H1 (cell line): ENCODE results near the gene TFF2. TPM values are rescaled to one million over a fixed set of nuclear protein-coding genes. Genes with fewer than 3 reads are reported as not detected.

Experiments used
- CTCF ChIA-PET: fragments of 300-600 bp; sonication (Branson Sonifier 250); formaldehyde crosslinking; loops from one replicate; lab custom pipeline; 2021; ENCODE audit not compliant: partially characterized antibody; lab: Charles Lee
- POLR2A ChIA-PET: fragments of 300-600 bp; sonication (Branson Sonifier 250); formaldehyde crosslinking; loops from one replicate; lab custom pipeline; 2021; ENCODE audit warnings: inconsistent platforms; ENCODE audit not compliant: partially characterized antibody; lab: Charles Lee
- DNase-seq, 2 experiments: peaks; one replicate each; pipeline versions ENCODE4 v3.0.0 to v3.0.0-alpha.2; 2010 to 2022; ENCODE audit warnings: low spot score in 2 of 2, low read depth in 1 of 2, mixed read lengths in 1 of 2
- FAIRE-seq: peaks from 2 replicates; lab custom pipeline; 2011; peaks lifted over from hg19 to GRCh38; lab: Jason Lieb, UNC
- H2AFZ ChIP-seq: 2 replicates; pipeline ENCODE4 v1.8.1; 2012; ENCODE audit warnings: low read length, inconsistent platforms
- H2AK5ac ChIP-seq: 2 replicates; pipeline ENCODE4 v1.6.1; 2013; ENCODE audit warnings: low read depth, low read length
- H2BK120ac ChIP-seq: replicated peaks from 2 replicates; pipeline ENCODE3; 2013; ENCODE audit warnings: low read depth, low read length, inconsistent platforms
- H2BK12ac ChIP-seq: 2 replicates; pipeline ENCODE4 v1.6.1; 2013; ENCODE audit warnings: low read depth, low read length
- H2BK15ac ChIP-seq: 2 replicates; pipeline ENCODE4 v1.6.1; 2013; ENCODE audit warnings: low read length
- H2BK20ac ChIP-seq: 2 replicates; pipeline ENCODE4 v1.6.1; 2013; ENCODE audit warnings: low read length
- H2BK5ac ChIP-seq: 2 replicates; pipeline ENCODE4 v1.6.1; 2013; ENCODE audit warnings: low read depth, low read length
- H3K14ac ChIP-seq: 2 replicates; pipeline ENCODE4 v1.6.1; 2013; ENCODE audit warnings: inconsistent platforms; ENCODE audit not compliant: insufficient read length
- H3K18ac ChIP-seq: 2 replicates; pipeline ENCODE4 v1.6.1; 2013; ENCODE audit warnings: low read length; ENCODE audit errors: extremely low read depth
- H3K23ac ChIP-seq: 2 replicates; pipeline ENCODE4 v1.6.1; 2013; ENCODE audit warnings: inconsistent platforms; ENCODE audit not compliant: insufficient read length
- H3K23me2 ChIP-seq: 2 replicates; pipeline ENCODE4 v1.6.1; 2013; ENCODE audit warnings: low read depth, low read length
- H3K27ac ChIP-seq: 2 replicates; pipeline ENCODE4 v1.6.1; 2011; ENCODE audit warnings: low read depth, low read length, inconsistent platforms
- H3K27me3 ChIP-seq, 4 experiments: replicated peaks in 1 of 4; 1 replicate in 1 of 4; 2 replicates in 3 of 4; pipeline versions ENCODE4 v1.6.1 to v1.8.1; 2011 to 2013; ENCODE audit warnings: low read length in 3 of 4, mild to moderate bottlenecking in 3 of 4, inconsistent platforms in 2 of 4, mixed read lengths in 2 of 4, moderate library complexity in 1 of 4; ENCODE audit not compliant: control insufficient read depth in 3 of 4, insufficient read depth in 3 of 4; ENCODE audit errors: extremely low read depth in 1 of 4
- H3K36me3 ChIP-seq, 4 experiments: 2 replicates each; pipeline versions ENCODE4 v1.6.1 to v1.8.1; 2011 to 2013; ENCODE audit warnings: mild to moderate bottlenecking in 4 of 4, low read length in 3 of 4, moderate library complexity in 2 of 4, control low read depth in 1 of 4, inconsistent platforms in 1 of 4; ENCODE audit not compliant: insufficient read depth in 4 of 4, control insufficient read depth in 2 of 4
- H3K4ac ChIP-seq: replicated peaks from 2 replicates; pipeline ENCODE3; 2013; ENCODE audit warnings: low read length, low read depth, mixed read lengths, inconsistent platforms; ENCODE audit not compliant: insufficient read length
- H3K4me1 ChIP-seq, 4 experiments: replicated peaks in 1 of 4; 1 replicate in 1 of 4; 2 replicates in 3 of 4; pipeline versions ENCODE4 v1.6.1 to v1.8.1; 2011 to 2013; ENCODE audit warnings: low read length in 3 of 4, inconsistent platforms in 2 of 4, mixed read lengths in 1 of 4; ENCODE audit not compliant: insufficient read depth in 4 of 4, control insufficient read depth in 3 of 4
- H3K4me2 ChIP-seq, 2 experiments: 2 replicates each; pipeline versions ENCODE4 v1.6.1 to v1.8.1; 2011 to 2013; ENCODE audit warnings: low read depth in 2 of 2, low read length in 2 of 2, control low read depth in 1 of 2, inconsistent platforms in 1 of 2, mild to moderate bottlenecking in 1 of 2; ENCODE audit not compliant: insufficient read depth in 1 of 2
- H3K4me3 ChIP-seq, 4 experiments: fragments of 200-600, 300-600 bp in 1 of 4; sonication (generic), shearing (Covaris generic), sonication (Bioruptor Twin) in 1 of 4; 2 replicates each; pipeline versions ENCODE4 v1.5.1 to v1.8.1; 2011 to 2016; ENCODE audit warnings: low read length in 4 of 4, low read depth in 3 of 4, control low read depth in 2 of 4, inconsistent platforms in 2 of 4, mild to moderate bottlenecking in 2 of 4, mixed read lengths in 1 of 4, moderate library complexity in 1 of 4; ENCODE audit not compliant: insufficient read depth in 2 of 4; ENCODE audit errors: extremely low read depth in 1 of 4
- H3K56ac ChIP-seq: replicated peaks from 2 replicates; pipeline ENCODE3; 2013; ENCODE audit warnings: low read depth, mild to moderate bottlenecking, mixed read lengths, low read length, inconsistent platforms; ENCODE audit not compliant: insufficient read length
- H3K79me1 ChIP-seq: 2 replicates; pipeline ENCODE4 v1.6.1; 2013; ENCODE audit warnings: low read depth, low read length, control low read depth
- H3K79me2 ChIP-seq, 2 experiments: 2 replicates each; pipeline versions ENCODE4 v1.6.1 to v1.8.1; 2012 to 2013; ENCODE audit warnings: low read length in 2 of 2, mild to moderate bottlenecking in 2 of 2, inconsistent platforms in 1 of 2; ENCODE audit not compliant: insufficient read depth in 2 of 2, control insufficient read depth in 1 of 2
- H3K9ac ChIP-seq, 4 experiments: replicated peaks in 1 of 4; 1 replicate in 1 of 4; 2 replicates in 3 of 4; pipeline versions ENCODE4 v1.6.1 to v1.8.1; 2011 to 2013; ENCODE audit warnings: low read depth in 3 of 4, low read length in 3 of 4, control low read depth in 2 of 4, mild to moderate bottlenecking in 2 of 4, moderate library complexity in 2 of 4, inconsistent platforms in 1 of 4; ENCODE audit errors: extremely low read depth in 1 of 4
- H3K9me3 ChIP-seq, 2 experiments: 2 replicates each; pipeline versions ENCODE4 v1.6.1 to v1.8.1; 2012 to 2013; ENCODE audit warnings: mild to moderate bottlenecking in 2 of 2, moderate library complexity in 2 of 2, control low read depth in 1 of 2, inconsistent platforms in 1 of 2, low read depth in 1 of 2, low read length in 1 of 2, mixed read lengths in 1 of 2; ENCODE audit not compliant: insufficient read depth in 2 of 2
- H4K20me1 ChIP-seq, 2 experiments: replicated peaks in 1 of 2; 2 replicates each; pipeline versions ENCODE3 to v1.8.1; 2011 to 2013; ENCODE audit warnings: inconsistent platforms in 2 of 2, low read length in 2 of 2, mild to moderate bottlenecking in 1 of 2; ENCODE audit not compliant: insufficient read depth in 2 of 2, control insufficient read depth in 1 of 2
- H4K5ac ChIP-seq: 2 replicates; pipeline ENCODE4 v1.6.1; 2013; ENCODE audit warnings: low read length, low read depth, mixed read lengths, inconsistent platforms; ENCODE audit not compliant: insufficient read length
- H4K8ac ChIP-seq: 2 replicates; pipeline ENCODE4 v1.8.0; 2013; ENCODE audit warnings: mild to moderate bottlenecking, moderate library complexity, low read length, inconsistent platforms; ENCODE audit not compliant: insufficient read depth; ENCODE audit errors: extremely low read depth
- H4K91ac ChIP-seq: replicated peaks from 2 replicates; pipeline ENCODE3; 2013; ENCODE audit warnings: low read length, mixed read lengths, inconsistent platforms; ENCODE audit not compliant: insufficient read length
- KDM4A ChIP-seq: IDR thresholded peaks from one replicate; pipeline ENCODE4 v1.7.1; 2012; ENCODE audit warnings: low read depth, mild to moderate bottlenecking, moderate library complexity, low read length, inconsistent platforms; ENCODE audit not compliant: severe bottlenecking
- WGBS, 2 experiments: shearing (Covaris generic) in 1 of 2; methylation state at CpG; one replicate each; pipeline versions ENCODE4 v1.1.6 to v1.1.7; 2013 to 2015; ENCODE audit warnings: low lambda C conversion rate in 2 of 2, mixed read lengths in 2 of 2, inconsistent platforms in 1 of 2, low coverage in 1 of 2, missing lambda C conversion rate in 1 of 2; ENCODE audit not compliant: insufficient replicate concordance in 2 of 2, insufficient coverage in 1 of 2, insufficient read length in 1 of 2; ENCODE audit errors: extremely low coverage in 1 of 2, missing lambda C conversion rate in 1 of 2; 5-methylcytosine and 5-hydroxymethylcytosine counted together
- polyA plus RNA-seq, 7 experiments: library from polyadenylated mRNA; depleted of rRNA in 3 of 7; stranded (reverse) in 5 of 7; unstranded in 2 of 7; fragments of >200 nt in 5 of 7; fragments of 200-250 nt in 2 of 7; gene quantifications; 1 replicate in 5 of 7; 2 replicates in 1 of 7; 4 replicates in 1 of 7; pipeline versions ENCODE4 v1.2.1 to v1.2.3, GENCODE V29; 2011 to 2013; ENCODE audit warnings: missing spikeins in 2 of 7, mixed read lengths in 2 of 7
- total RNA-seq: library from RNA; stranded (reverse); fragmentation: NEBNext Ultra II Directional; extraction: Animal tissue kit (Norgen Biotek cat#: 25700); gene quantifications from 2 replicates; pipeline ENCODE4 v1.2.1, GENCODE V29; 2021
- TF ChIP-seq, protein P1 (sequence below): IDR thresholded peaks from 2 replicates; pipeline ENCODE4 v1.6.1; 2012; ENCODE audit warnings: inconsistent platforms

The TFF2 gene
- total and polyA plus RNA-seq, 2 of the 8 experiments (the other 6 are each of a cell fraction or from before 2014, with no cell fraction given) = not detected

DNA sequence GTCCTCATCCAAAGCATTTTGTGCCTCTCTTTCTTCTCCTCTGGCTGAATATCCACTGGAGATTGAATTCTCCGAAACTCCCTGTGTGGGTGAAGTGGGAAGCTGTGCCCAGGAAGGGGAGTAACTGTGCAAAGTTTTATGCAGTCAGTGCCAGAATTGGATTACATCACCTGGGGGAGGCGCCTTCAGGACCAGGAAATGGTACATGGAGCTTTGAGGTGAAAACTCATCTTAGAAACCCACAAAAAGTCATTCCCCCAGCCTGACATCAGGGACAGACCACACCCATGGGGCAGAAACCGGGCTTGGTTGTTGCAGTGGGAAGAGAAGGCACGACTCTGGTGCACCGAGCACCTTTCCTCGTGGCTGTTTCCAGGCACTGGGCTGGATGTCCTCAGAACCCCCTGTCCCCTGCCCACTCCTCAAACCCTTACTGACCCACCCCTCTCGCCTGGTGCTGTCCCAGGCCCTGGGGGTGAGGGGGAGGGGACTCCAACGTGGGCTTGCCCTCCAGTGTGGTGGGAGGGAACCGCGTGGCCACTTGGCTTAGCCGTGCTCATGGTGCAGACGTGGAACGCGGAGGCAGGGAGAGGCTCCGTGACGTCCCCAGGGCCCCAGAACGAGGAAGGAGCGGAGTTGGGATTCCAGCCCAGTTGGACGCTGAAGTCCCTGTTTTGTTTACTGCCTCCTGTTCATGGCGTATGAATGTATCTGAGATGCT lies 51.3 kb downstream of the TFF2 start:
- no peak overlapping the region for H3K14ac ChIP-seq
- DNase-seq = no peak
- H3K9ac ChIP-seq = no peak overlapping the region
- no peak overlapping the region for H3K56ac ChIP-seq
- H3K4me2 ChIP-seq = no peak overlapping the region
- CTCF ChIA-PET = interaction anchor here (1.5 to 6.5 kb wide), 2 partner anchors 11 to 36 kb away, joined by 3 to 36 read pairs; no protein-coding TSS in a partner anchor
- no peak overlapping the region for H2BK12ac ChIP-seq
- no peak overlapping the region for H3K18ac ChIP-seq
- H2BK120ac ChIP-seq = no peak overlapping the region
- H3K23ac ChIP-seq = no peak overlapping the region
- H4K91ac ChIP-seq = no peak overlapping the region
- no peak overlapping the region for H2AFZ ChIP-seq
- no peaks in the 10 kb centered on the region for H3K23me2 ChIP-seq
- no peaks in the 10 kb centered on the region for H3K36me3 ChIP-seq
- H3K27me3 ChIP-seq = no peaks in the 10 kb centered on the region
- no peaks in the 10 kb centered on the region for H3K9me3 ChIP-seq
- WGBS, 2 experiments = 92% methylated on average over 17 of the region's 20 CpGs; no CpG with 5 or more reads in 1 of the 2 experiments
- H2BK20ac ChIP-seq = no peak overlapping the region
- H4K8ac ChIP-seq = no peak overlapping the region
- H3K4me1 ChIP-seq = no peaks in the 10 kb centered on the region
- H3K27ac ChIP-seq = no peak overlapping the region
- TF ChIP-seq KDM4A = no peak
- TF ChIP-seq, protein P1, sequence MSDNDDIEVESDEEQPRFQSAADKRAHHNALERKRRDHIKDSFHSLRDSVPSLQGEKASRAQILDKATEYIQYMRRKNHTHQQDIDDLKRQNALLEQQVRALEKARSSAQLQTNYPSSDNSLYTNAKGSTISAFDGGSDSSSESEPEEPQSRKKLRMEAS = no peak
- H3K4me3 ChIP-seq = no peak overlapping the region
- no peak overlapping the region for H2BK15ac ChIP-seq
- POLR2A ChIA-PET = interaction anchor here (1.1 kb wide), 1 partner anchor 35 kb away, joined by 3 read pairs; no protein-coding TSS in a partner anchor
- H3K4ac ChIP-seq = no peak overlapping the region
- H3K79me1 ChIP-seq = no peaks in the 10 kb centered on the region
- no peak overlapping the region for H4K5ac ChIP-seq
- H3K79me2 ChIP-seq = no peaks in the 10 kb centered on the region
- no peak overlapping the region for H2BK5ac ChIP-seq
- no peaks in the 10 kb centered on the region for H4K20me1 ChIP-seq
- no peak for FAIRE-seq
- no peak overlapping the region for H2AK5ac ChIP-seq
